Occipital lobe (tissue), 2 donors: ENCODE data around the gene HOXC10. TPM values are rescaled to one million over a fixed set of nuclear protein-coding genes. Genes with fewer than 3 reads are reported as not detected.

Source experiments
- DNase-seq: peaks from one replicate; lab custom pipeline; 2025; lab: John Stamatoyannopoulos, UW
- total RNA-seq: library from RNA; depleted of rRNA; stranded (reverse); fragments of >200 nt; gene quantifications from one replicate; pipeline ENCODE4 v1.2.3, GENCODE V29; 2014

Gene HOXC10
- total RNA-seq, 1 donor from 2014 or later, result not detected

- no peak for DNase-seq
Observed at GRCh38 chr12:54015018-54015931, 30.3 kb downstream of the HOXC10 start.

GRCh38 chr12:54016051-54016450 is 31.1 kb downstream of the HOXC10 start:
- no peak for DNase-seq

DNA sequence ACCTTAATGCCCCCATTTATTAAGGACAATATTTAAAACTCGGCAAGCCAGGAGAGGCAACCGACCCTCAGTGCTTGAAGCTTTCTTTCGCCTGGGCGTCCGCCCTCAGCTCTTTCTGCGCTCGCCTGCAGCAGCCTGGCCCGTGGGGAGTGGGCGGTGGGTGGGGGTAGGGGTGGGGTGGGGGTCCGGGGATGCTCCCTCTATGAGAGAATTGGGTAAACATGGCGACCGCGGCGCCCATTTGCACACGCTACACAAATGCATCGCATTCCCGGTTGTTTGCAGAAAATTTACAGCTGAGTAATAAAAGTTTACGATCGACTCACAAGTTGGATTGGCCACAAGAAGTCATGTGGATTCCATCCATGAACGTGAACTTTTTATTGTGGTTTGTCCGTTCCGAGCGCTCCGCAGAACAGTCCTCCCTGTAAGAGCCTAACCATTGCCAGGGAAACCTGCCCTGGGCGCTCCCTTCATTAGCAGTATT is 31.6 kb downstream of the HOXC10 start:
- no peak for DNase-seq

- no peak for DNase-seq
Observed at GRCh38 chr12:54017027-54017788, 32.3 kb downstream of the HOXC10 start.

DNA sequence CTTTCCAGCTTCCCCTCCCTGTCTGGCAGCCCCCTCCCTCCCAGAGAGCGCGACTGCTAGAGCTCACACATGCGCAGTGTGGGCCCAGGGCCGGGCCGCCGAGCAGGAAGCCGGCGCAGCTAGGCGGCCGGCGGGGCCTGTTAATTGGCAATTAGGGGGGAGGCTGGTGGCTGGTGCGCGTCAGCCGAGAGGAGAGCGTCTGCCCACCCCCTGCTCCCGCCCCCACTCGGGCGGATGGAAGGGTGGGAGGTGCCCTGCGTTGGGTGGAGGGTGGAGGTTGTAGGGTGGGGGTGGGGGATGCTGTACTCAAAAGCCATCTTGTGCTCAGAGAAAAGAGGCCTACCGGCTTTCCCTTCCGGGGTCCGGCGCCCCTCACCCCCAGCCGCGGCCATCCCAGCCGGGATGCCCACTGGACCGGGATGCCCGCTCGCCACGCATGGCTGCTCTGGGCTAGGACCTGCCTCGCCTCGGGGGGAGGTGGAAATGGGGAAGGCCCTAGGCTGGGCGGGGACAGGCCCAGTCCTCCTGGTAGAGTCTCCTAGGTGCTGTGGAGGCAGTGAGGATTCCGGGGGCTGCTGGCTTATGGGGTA is 33.0 kb downstream of the HOXC10 start:
- no peak for DNase-seq

- no peak for DNase-seq
Observed at GRCh38 chr12:54018468-54018984, 33.6 kb downstream of the HOXC10 start.

GRCh38 chr12:54019091-54019811 is 34.3 kb downstream of the HOXC10 start:
- DNase-seq, result no peak

DNA sequence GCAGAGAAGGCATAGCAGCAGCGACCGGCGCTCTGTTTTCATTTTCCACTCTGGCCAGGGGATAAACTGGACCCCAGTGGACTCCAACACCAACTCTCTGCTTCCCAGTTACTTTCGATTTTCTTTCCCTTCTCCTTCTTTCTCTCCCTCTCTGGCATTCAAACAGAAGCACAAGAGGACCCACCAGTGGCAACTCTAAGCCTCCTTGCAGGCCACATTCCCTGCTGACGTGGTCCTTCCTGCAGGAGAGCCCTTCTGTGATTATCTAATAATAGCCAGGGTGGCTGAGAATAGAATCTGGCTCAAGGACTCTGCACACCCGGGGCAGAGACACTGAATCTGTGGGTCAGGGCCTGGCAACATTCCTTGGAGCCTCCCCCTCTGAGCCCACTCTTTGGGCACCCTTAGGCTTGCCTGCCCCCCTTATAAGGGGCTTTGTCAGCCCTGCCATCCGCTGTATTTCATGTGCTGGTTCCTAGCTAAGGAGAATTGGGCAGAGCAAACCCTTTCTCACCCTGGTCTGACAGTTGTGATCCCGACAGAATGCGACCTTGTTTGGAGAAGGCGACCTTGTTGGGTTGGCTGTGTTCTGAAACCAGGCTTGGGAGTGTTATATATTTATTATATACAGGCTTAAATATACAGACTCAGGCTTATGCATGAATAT is 35.1 kb downstream of the HOXC10 start:
- DNase-seq, result no peak

- DNase-seq, result no peak
Observed at GRCh38 chr12:54020591-54021405, 35.9 kb downstream of the HOXC10 start.

DNA sequence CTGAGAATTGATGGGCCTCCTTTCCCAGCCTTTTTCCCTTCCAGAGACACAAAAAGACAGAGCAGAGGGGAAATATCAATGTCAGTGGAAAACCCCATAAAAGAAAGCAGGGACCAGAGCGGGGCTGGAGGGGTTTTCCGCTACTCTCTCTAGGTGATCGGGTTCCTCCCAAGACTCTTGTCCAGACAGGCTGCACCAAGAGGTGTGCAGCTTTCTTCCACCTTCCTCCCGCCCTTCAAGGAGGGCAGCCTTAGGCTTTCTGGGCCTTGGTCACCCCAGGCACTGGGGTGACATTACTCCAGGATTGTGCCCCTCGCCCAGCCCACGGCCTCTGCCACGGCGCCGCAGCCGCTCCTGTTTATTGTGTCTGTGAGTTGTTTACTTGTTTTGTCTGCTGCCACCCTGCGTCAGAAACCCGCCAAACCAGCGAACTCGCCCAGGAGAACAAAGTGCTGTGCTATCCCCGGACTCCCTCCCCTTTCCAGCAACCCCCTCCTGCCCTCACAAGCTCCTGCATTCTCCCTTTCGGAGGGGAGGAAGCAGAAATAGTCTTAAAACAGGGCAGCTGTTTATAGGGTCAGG is 36.6 kb downstream of the HOXC10 start:
- DNase-seq, result no peak

DNA sequence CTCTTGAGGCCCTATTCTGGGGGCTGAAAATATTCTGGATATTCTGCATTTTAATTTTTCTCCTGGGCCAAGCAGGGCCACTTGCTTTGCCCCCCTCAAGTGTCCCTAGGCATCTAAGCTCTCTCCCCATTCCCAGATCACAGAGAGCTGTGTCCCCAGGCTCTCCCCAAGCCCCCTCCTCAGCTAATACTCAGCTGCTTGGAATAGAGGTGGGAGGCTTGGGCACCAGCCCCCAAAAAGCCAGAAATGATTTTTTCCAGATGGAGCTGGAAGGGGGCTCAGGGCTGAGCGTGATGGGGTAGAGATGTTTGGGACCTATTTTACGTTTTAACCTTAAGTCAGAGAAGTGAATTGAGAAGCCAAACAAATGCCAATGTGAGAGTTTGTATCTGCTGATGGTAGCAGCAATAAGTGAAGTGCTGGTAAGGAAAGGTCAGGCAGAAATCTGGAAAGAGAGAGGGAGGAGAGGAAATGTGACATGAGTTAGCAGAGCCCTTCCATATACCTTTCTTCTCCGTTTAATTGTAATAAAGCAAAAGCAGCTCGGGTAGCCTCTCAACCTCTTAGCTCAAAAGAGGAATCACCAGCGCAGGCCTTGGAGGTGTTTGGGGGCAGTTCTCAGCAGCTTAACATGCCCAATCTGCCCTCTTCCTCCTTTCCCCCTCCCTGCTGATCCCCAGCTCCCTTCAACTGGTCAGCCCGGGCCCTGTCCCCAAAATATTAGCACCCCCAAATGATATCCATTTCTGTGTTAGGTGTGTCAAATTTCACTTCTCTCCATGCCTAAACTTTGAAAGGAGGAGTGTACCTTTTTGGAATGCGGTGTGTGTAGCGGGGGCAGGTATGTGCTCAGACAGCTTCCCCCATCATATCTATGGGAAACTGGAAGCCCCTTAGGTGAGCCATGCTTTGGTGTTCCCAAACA is 38.3 kb downstream of the HOXC10 start:
- DNase-seq, result no peak

DNA sequence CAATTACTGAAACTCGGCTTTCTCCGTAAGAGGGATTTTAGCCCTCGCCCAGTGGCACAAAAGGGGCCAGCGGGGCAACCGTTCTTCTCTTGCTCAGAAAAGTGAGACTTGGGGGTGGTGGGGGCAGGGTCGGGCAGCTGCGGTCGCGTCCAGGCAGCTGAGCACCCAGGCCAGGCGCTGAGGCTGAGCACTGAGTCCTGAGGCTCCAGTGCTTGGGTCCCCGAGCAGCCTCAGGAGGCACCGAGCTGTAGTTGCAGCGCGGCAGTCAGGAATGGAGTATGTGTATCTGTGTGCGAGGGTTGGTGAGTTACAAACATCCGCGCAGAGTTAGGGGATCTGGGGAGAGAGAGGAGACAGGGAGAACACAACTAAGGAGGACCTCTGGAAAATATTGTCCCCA is 39.2 kb downstream of the HOXC10 start:
- DNase-seq, result no peak

DNA sequence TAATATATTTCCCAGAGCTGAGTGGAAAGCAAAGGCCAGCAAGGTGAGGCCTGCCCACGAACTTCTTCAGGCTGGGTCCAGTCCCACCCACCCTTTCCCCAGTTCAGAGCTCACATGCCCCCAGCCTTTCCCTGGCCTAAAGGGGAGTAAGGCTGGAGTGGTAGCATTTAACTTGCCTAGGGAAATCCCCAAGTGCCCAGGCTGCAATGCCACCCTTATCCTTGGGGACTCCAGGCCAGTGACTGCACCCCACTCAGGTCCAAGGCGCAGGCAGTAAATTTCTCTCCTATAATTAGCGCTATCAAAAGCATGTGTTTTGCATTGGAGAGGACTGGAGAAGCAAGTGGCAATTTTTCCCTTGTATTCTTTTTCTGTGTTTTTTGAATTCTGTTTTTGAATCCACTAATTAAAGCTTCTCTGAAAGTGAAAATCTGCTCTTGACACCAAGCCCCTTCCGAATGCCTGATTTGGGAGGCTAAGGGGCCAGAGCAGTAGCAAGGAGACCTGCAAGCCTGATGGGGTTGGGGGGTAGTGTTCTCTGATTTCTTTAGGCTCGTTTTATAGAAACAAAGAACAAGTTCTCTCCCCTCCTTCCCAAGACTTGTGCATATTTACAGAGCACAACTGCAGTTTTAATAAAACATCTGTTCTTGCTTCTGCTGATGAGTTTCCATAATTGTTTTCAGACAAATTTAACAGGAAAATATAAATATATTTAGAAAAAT is 39.8 kb downstream of the HOXC10 start:
- no peak for DNase-seq

- no peak for DNase-seq
Observed at GRCh38 chr12:54025499-54026405, 40.8 kb downstream of the HOXC10 start.

- no peak for DNase-seq
Observed at GRCh38 chr12:54026640-54027441, 41.9 kb downstream of the HOXC10 start.

DNA sequence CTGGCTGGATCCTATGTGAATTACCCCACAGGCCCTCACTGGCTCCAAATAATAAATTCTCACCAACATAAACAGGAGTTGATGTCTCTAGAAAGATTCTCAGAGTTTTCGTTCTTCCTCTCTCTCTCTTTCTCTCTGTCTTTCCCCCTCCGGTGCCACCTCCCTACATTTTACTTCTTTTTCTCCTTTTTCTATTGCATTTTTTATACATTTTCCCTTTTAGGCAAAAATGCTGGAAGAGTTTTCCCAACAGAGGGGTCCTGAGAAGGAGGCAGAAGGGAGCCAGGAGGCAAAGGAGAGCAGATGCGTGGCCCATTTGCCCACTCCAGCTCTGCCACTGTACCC is 42.5 kb downstream of the HOXC10 start:
- no peak for DNase-seq
